HG03521 (cell line): ENCODE results near the gene KREMEN1.

Experiments used
- ATAC-seq: cut with Tn5 transposase; IDR thresholded peaks from one replicate; pipeline ENCODE4 v1.9.1; 2021; ENCODE audit warnings: mild to moderate bottlenecking, moderate library complexity; ENCODE audit not compliant: unreplicated experiment

KREMEN1 gene

GRCh38 chr22:29204455-29205183, 131.8 kb downstream of the KREMEN1 start:
- no peak for ATAC-seq

GRCh38 chr22:29205252-29205593, 132.4 kb downstream of the KREMEN1 start:
- ATAC-seq: no peak

GRCh38 chr22:29205594-29206371, 132.9 kb downstream of the KREMEN1 start, which contains the start of gene EMID1:
Gene EMID1 (plus strand): TSS chr22:29205896. CDS start chr22:29206039, 143 bp downstream.
- no peak for ATAC-seq

GRCh38 chr22:29206372-29207242, 133.8 kb downstream of the KREMEN1 start:
- ATAC-seq: no peak

GRCh38 chr22:29207243-29207550, 134.4 kb downstream of the KREMEN1 start:
- no peak for ATAC-seq

- no peak for ATAC-seq
Observed at GRCh38 chr22:29207562-29208501, 135.0 kb downstream of the KREMEN1 start.

GRCh38 chr22:29208502-29208862, 135.6 kb downstream of the KREMEN1 start:
- no peak for ATAC-seq

GRCh38 chr22:29208879-29209623, 136.2 kb downstream of the KREMEN1 start:
- no peak for ATAC-seq

- no peak for ATAC-seq
Observed at GRCh38 chr22:29209624-29209929, 136.7 kb downstream of the KREMEN1 start.

GRCh38 chr22:29211066-29211465, 138.2 kb downstream of the KREMEN1 start:
- ATAC-seq: no peak

- ATAC-seq: no peak
Observed at GRCh38 chr22:29211466-29211865, 138.6 kb downstream of the KREMEN1 start.

GRCh38 chr22:29212743-29213142, 139.9 kb downstream of the KREMEN1 start:
- ATAC-seq: no peak

- ATAC-seq: no peak
Observed at GRCh38 chr22:29213493-29213892, 140.7 kb downstream of the KREMEN1 start.

GRCh38 chr22:29214232-29214631, 141.4 kb downstream of the KREMEN1 start:
- no peak for ATAC-seq

GRCh38 chr22:29215012-29215860, 142.4 kb downstream of the KREMEN1 start:
- ATAC-seq: no peak

- no peak for ATAC-seq
Observed at GRCh38 chr22:29216011-29216872, 143.4 kb downstream of the KREMEN1 start.

- no peak for ATAC-seq
Observed at GRCh38 chr22:29216873-29217666, 144.2 kb downstream of the KREMEN1 start.
